Hepatocyte (in vitro differentiated cells): ENCODE results near the gene RPS18. TPM values are rescaled to one million over a fixed set of nuclear protein-coding genes. Genes with fewer than 3 reads are reported as not detected.

Source experiments
- DNase-seq: peaks from one replicate; pipeline ENCODE4 v3.0.0-alpha.2; 2016; ENCODE audit warnings: low spot score
- H2AFZ ChIP-seq: fragments of 200-600 bp; sonication (generic); 2 replicates; pipeline ENCODE4 v1.6.0; 2016; ENCODE audit warnings: antibody characterized with exemption, mild to moderate bottlenecking
- H3K27ac ChIP-seq: fragments of 200-600 bp; sonication (generic); 2 replicates; pipeline ENCODE4 v1.5.1; 2016; ENCODE audit warnings: mild to moderate bottlenecking
- H3K27me3 ChIP-seq: fragments of 200-600 bp; sonication (generic); 2 replicates; pipeline ENCODE4 v1.6.1; 2016
- H3K36me3 ChIP-seq: fragments of 200-600 bp; sonication (generic); replicated peaks from 2 replicates; pipeline ENCODE4 v1.5.1; 2016; ENCODE audit warnings: low read depth; ENCODE audit not compliant: insufficient read depth
- H3K4me1 ChIP-seq: fragments of 200-600 bp; sonication (generic); 2 replicates; pipeline ENCODE4 v1.5.1; 2016; ENCODE audit warnings: mild to moderate bottlenecking, moderate library complexity; ENCODE audit not compliant: insufficient read depth
- H3K4me2 ChIP-seq: fragments of 200-600 bp; sonication (generic); 2 replicates; pipeline ENCODE4 v1.6.0; 2016
- H3K4me3 ChIP-seq: fragments of 200-600 bp; sonication (generic); 2 replicates; pipeline ENCODE4 v1.5.1; 2016; ENCODE audit warnings: mild to moderate bottlenecking
- H3K79me2 ChIP-seq: fragments of 200-600 bp; sonication (generic); 2 replicates; pipeline ENCODE4 v1.6.0; 2017; ENCODE audit warnings: mild to moderate bottlenecking
- H3K9me2 ChIP-seq: fragments of 200-600 bp; sonication (generic); replicated peaks from 2 replicates; pipeline ENCODE4 v1.6.0; 2017; ENCODE audit warnings: mild to moderate bottlenecking; ENCODE audit not compliant: insufficient read depth
- H3K9me3 ChIP-seq: fragments of 200-600 bp; sonication (generic); 2 replicates; pipeline ENCODE4 v1.5.1; 2016; ENCODE audit warnings: low read depth, mild to moderate bottlenecking
- H4K20me1 ChIP-seq: fragments of 200-600 bp; sonication (generic); 2 replicates; pipeline ENCODE4 v1.6.0; 2016; ENCODE audit warnings: mild to moderate bottlenecking; ENCODE audit not compliant: insufficient read depth, poor library complexity, severe bottlenecking
- CTCF ChIP-seq: fragments of 200-600 bp; sonication (generic); IDR thresholded peaks from 2 replicates; pipeline ENCODE4 v1.5.1; 2016; ENCODE audit warnings: antibody characterized with exemption, mild to moderate bottlenecking; ENCODE audit not compliant: poor library complexity
- EZH2 ChIP-seq: fragments of 200-600 bp; sonication (generic); IDR thresholded peaks from 2 replicates; pipeline ENCODE4 v1.6.1; 2016; ENCODE audit warnings: antibody characterized with exemption, mild to moderate bottlenecking, borderline replicate concordance
- EZH2phosphoT487 ChIP-seq: fragments of 200-600 bp; sonication (generic); IDR thresholded peaks from one replicate; pipeline ENCODE4 v1.6.1; 2018; ENCODE audit warnings: antibody characterized with exemption, mild to moderate bottlenecking, low read depth, moderate library complexity; ENCODE audit not compliant: unreplicated experiment, severe bottlenecking
- WGBS: methylation state at CpG from one replicate; pipeline ENCODE4 v1.1.6; 2016; ENCODE audit warnings: low lambda C conversion rate; ENCODE audit errors: missing lambda C conversion rate; 5-methylcytosine and 5-hydroxymethylcytosine counted together
- polyA plus RNA-seq: library from polyadenylated mRNA; unstranded; fragments of >200 nt; fragmentation: Nextera tagmentation; extraction: Ambion mirVana; gene quantifications from 2 replicates; pipeline ENCODE4 v1.2.1, GENCODE V29; 2016
- total RNA-seq: library from RNA; depleted of rRNA; stranded (reverse); fragments of >200 nt; gene quantifications from 2 replicates; pipeline ENCODE4 v1.2.3, GENCODE V29; 2014

RPS18 gene
- total and polyA plus RNA-seq, 2 experiments from 2014 or later, result 1,517 to 3,293 TPM

GRCh38 chr6:33236852-33237251, 35.0 kb upstream of the RPS18 start:
- Histone ChIP-seq H3K79me2 (no peaks in the 10 kb centered on the region), H3K9me3 (no peaks in the 10 kb centered on the region), H3K4me1 (no peaks in the 10 kb centered on the region), H2AFZ (no peak overlapping the region), H3K9me2 (no peaks in the 10 kb centered on the region), H3K27ac (no peak overlapping the region), H3K36me3 (no peaks in the 10 kb centered on the region), H3K4me2 (no peak overlapping the region), H3K4me3 (no peak overlapping the region), H3K27me3 (peaks cover 3% of the 10 kb centered on the region), H4K20me1 (no peaks in the 10 kb centered on the region)
- TF ChIP-seq EZH2 (no peak), EZH2phosphoT487 (no peak), CTCF (no peak)
- no peak for DNase-seq
- 93% methylated on average over 6 of the region's 6 CpGs for WGBS

DNA sequence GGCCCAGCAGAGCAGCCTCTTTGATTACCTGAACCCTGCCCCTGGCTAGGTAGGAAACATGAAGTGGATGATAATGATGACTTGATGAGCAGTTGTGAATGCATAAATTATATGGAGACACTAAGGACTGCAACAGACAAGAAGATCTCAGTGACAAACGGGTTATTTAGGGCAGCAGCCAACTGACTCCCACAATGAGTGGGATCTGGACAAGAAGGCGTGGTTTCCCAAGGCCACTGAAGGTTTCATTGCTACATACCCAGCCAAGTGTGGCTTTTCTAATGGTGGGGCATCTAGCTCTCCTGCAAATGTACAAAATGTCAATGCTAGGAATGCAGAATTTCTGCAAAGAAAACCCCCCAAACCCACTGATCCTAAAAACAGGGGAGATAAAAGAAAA, 34.1 kb upstream of the RPS18 start:
- TF ChIP-seq EZH2phosphoT487, result no peak
- TF ChIP-seq CTCF, result no peak
- no peak for TF ChIP-seq EZH2
- no peak overlapping the region for H2AFZ ChIP-seq
- no peaks in the 10 kb centered on the region for H3K9me2 ChIP-seq
- no peak overlapping the region for H3K27ac ChIP-seq
- WGBS, result 84% methylated on average over 2 of the region's 2 CpGs
- no peaks in the 10 kb centered on the region for H3K9me3 ChIP-seq
- DNase-seq, result no peak
- H4K20me1 ChIP-seq, result no peaks in the 10 kb centered on the region
- no peaks in the 10 kb centered on the region for H3K79me2 ChIP-seq
- H3K4me3 ChIP-seq, result no peak overlapping the region
- no peaks in the 10 kb centered on the region for H3K4me1 ChIP-seq
- H3K4me2 ChIP-seq, result no peak overlapping the region
- no peaks in the 10 kb centered on the region for H3K36me3 ChIP-seq
- peaks cover 7% of the 10 kb centered on the region for H3K27me3 ChIP-seq

- WGBS, result 74% methylated on average over 3 of the region's 3 CpGs
- H3K79me2 ChIP-seq, result no peaks in the 10 kb centered on the region
- H2AFZ ChIP-seq, result no peak overlapping the region
- no peaks in the 10 kb centered on the region for H3K36me3 ChIP-seq
- no peaks in the 10 kb centered on the region for H3K9me2 ChIP-seq
- no peaks in the 10 kb centered on the region for H3K4me1 ChIP-seq
- H3K9me3 ChIP-seq, result no peaks in the 10 kb centered on the region
- no peak overlapping the region for H3K4me3 ChIP-seq
- TF ChIP-seq EZH2phosphoT487 (no peak), CTCF (no peak), EZH2 (no peak)
- no peaks in the 10 kb centered on the region for H4K20me1 ChIP-seq
- peaks cover 7% of the 10 kb centered on the region for H3K27me3 ChIP-seq
- H3K27ac ChIP-seq, result no peak overlapping the region
- no peak for DNase-seq
- no peak overlapping the region for H3K4me2 ChIP-seq
Measured at GRCh38 chr6:33241968-33242367, 29.9 kb upstream of the RPS18 start.

DNA sequence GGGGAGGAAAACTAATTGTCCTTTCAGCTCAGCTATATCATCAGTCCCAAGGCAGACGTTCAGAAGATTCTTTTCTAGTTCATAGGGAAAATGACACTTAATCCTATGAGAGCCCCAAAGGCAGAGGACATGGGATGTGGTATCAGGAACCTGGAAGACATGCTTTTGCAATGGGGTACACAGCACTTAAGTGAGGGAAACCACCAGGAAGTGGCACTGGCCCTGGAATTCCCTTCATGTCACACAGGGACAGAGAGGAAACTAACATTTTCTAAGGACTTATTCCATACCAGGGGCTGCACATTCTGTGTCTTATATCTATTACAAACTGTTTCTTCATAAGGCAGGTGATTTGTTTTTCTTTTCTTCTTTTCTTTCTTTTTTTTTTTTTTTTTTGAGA, 28.4 kb upstream of the RPS18 start:
- TF ChIP-seq EZH2 (no peak), CTCF (no peak), EZH2phosphoT487 (no peak)

More for the DNA sequence above, 28.4 kb upstream of the RPS18 start:
- Histone ChIP-seq H3K27me3 (peaks cover 7% of the 10 kb centered on the region), H3K79me2 (no peaks in the 10 kb centered on the region), H3K36me3 (no peaks in the 10 kb centered on the region), H3K27ac (no peak overlapping the region), H2AFZ (no peak overlapping the region), H3K9me2 (no peaks in the 10 kb centered on the region), H3K9me3 (no peaks in the 10 kb centered on the region), H3K4me3 (no peak overlapping the region), H4K20me1 (no peaks in the 10 kb centered on the region), H3K4me1 (no peaks in the 10 kb centered on the region), H3K4me2 (no peak overlapping the region)
- no peak for DNase-seq
- 64% methylated on average over 1 of the region's 1 CpG for WGBS
